A673 (cell line): ENCODE results near the gene MB21D2.

Experiments
- CTCF ChIP-seq: fragments of 300-800, 200-600 bp; sonication (generic); conservative IDR thresholded peaks from 2 replicates; pipeline ENCODE4 v1.5.1; 2017; ENCODE audit warnings: low read depth, mild to moderate bottlenecking, antibody characterized with exemption, low read length, moderate library complexity, mixed read lengths
- EZH2 ChIP-seq: fragments of 200-600 bp; sonication (generic); IDR thresholded peaks from 2 replicates; pipeline ENCODE4 v1.6.1; 2017; ENCODE audit warnings: borderline replicate concordance, low read depth, mild to moderate bottlenecking, mixed read lengths, antibody characterized with exemption, low read length; ENCODE audit not compliant: poor library complexity, severe bottlenecking

DNA sequence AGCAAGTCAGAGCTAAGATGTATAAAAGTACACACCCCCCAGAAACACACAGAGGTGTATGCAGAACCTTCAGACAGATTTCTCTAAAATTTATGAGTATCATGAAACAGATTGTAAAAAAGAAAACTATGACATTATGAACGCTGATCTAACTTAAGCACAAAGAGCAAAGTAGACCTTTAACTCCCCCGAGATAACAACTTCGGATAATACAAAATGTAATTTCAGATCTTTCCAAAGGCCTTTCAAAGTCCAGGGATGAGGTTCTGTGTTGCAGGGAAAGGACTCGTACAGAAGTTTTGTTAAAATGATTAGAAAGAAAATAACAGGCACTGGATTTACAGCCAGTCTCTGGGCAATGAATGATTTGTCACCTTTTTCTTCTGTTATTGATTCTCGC is 97.5 kb downstream of the MB21D2 start:
- no peak for TF ChIP-seq CTCF
- no peak for TF ChIP-seq EZH2
